ENCODE measurements around the gene PRR14. TPM values are rescaled to one million over a fixed set of nuclear protein-coding genes. Genes with fewer than 3 reads are reported as not detected.

PRR14 gene
- total RNA-seq, 4 donors from 2014 or later: 21.7 to 49.2 (median 41.8) TPM

DNA sequence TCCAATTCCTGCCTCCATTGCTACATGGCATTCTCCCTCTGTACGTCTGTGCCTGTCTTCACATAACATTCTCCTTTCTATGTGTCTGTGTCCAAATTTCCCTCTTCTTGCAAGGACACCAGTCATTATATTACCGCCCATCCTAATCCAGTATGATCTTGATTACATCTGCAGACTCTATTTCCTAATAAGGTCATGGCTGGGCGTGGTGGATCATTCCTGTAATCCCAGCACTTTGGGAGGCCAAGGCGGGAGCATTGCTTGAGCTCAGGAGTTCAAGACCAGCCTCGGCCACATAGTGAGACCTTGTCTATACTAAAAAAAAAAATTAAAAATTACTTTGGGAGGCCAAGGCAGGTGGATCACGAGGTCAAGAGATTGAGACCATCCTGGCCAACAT, 5.0 kb upstream of the PRR14 start:
- Histone ChIP-seq H3K27me3 (no peaks in the 10 kb centered on the region), H3K4me3 (no peak overlapping the region), H3K9me3 (no peaks in the 10 kb centered on the region), H3K27ac (no peak overlapping the region), H3K36me3 (no peaks in the 10 kb centered on the region), H3K4me1 (peaks cover 0 to 8% (median 0%) of the 10 kb centered on the region in 3 donors)
- no peak for ATAC-seq
- TF ChIP-seq EP300 (IDR thresholded peaks at IDR 0.05) (no peak), POLR2AphosphoS5 (IDR thresholded peaks at IDR 0.05) (no peak)
- TF ChIP-seq, protein P1, sequence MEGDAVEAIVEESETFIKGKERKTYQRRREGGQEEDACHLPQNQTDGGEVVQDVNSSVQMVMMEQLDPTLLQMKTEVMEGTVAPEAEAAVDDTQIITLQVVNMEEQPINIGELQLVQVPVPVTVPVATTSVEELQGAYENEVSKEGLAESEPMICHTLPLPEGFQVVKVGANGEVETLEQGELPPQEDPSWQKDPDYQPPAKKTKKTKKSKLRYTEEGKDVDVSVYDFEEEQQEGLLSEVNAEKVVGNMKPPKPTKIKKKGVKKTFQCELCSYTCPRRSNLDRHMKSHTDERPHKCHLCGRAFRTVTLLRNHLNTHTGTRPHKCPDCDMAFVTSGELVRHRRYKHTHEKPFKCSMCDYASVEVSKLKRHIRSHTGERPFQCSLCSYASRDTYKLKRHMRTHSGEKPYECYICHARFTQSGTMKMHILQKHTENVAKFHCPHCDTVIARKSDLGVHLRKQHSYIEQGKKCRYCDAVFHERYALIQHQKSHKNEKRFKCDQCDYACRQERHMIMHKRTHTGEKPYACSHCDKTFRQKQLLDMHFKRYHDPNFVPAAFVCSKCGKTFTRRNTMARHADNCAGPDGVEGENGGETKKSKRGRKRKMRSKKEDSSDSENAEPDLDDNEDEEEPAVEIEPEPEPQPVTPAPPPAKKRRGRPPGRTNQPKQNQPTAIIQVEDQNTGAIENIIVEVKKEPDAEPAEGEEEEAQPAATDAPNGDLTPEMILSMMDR (IDR thresholded peaks at IDR 0.05): no peak
- WGBS, 2 donors (ENCODE audit: low coverage in 1 of 2): 33 to 48% methylated on average over 2 to 3 of the region's 6 CpGs

DNA sequence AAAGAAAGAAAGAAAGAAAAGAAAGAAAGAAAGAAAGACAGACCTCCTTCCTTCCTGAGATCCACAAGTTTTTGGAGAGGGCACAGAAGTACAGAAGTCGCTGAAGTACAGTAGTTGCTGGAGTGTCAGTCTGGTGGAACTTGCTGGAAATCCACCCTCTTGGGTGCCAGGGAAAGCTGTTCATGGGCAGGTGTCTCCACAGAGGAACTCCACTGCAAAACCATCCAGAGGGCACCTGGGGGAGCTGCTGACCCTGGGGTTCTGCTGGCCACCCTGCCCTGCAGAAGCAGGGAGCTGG, 3.5 kb upstream of the PRR14 start:
- Histone ChIP-seq H3K27me3 (no peaks in the 10 kb centered on the region), H3K9me3 (no peaks in the 10 kb centered on the region), H3K4me3 (no peak overlapping the region), H3K36me3 (peaks cover 0 to under 1% of the 10 kb centered on the region in 2 donors), H3K4me1 (peaks cover 0 to 15% (median 4%) of the 10 kb centered on the region in 3 donors), H3K27ac (no peak overlapping the region)
- TF ChIP-seq, protein P1 (IDR thresholded peaks at IDR 0.05): no peak
- TF ChIP-seq POLR2A (IDR thresholded peaks at IDR 0.05) (no peak), EP300 (IDR thresholded peaks at IDR 0.05) (no peak), POLR2AphosphoS5 (IDR thresholded peaks at IDR 0.05) (no peak)
- 60 to 71% methylated on average over 1 of the region's 1 CpG for WGBS, 2 donors (ENCODE audit: low coverage in 1 of 2)
- ATAC-seq: no peak

DNA sequence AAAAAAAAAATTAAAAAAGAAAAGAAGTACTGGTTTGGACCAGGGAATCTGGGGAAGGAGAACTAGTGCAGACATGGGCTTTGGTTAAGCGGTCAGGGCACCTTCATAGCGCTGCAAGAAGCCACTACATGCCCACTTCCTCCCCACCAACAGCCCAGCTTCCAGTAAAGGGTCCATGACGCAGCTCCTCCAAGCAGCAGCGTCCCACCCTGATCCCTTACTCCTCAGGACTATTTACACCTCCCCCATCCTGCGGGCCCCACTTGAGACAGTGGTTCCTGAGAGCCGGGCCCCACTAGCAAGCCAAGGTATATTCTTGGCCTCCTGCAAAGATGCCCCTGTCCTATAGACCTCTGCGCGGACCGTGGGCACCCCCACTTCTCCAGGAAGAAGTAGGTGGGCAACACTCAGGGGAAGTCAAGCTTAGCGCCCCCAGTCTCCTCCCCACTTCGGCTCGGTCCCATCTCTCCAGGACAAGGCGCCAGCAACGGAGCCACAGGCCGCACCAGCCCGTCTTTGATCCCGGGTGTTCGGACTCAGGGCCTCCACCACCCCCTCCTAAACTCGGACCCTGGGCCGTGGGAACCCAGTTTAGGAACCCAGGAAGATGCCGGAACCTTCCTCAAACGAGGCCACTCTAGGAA, 913 bp upstream of the PRR14 start:
- ATAC-seq: no peak
- Histone ChIP-seq H3K9me3 (no peaks in the 10 kb centered on the region), H3K27me3 (no peaks in the 10 kb centered on the region), H3K4me3 (peak overlapping the region; percentile 39 to 67), H3K27ac (peak overlapping the region; percentile 76 to 99 (median 96)), H3K36me3 (peaks cover 0 to 27% of the 10 kb centered on the region in 2 donors), H3K4me1 (peaks cover 0 to 36% (median 11%) of the 10 kb centered on the region in 3 donors)
- 60 to 81% methylated on average over 2 to 4 of the region's 22 CpGs for WGBS, 2 donors (ENCODE audit: low coverage in 1 of 2)
- TF ChIP-seq POLR2AphosphoS5 (IDR thresholded peaks at IDR 0.05) (no peak), EP300 (IDR thresholded peaks at IDR 0.05) (no peak), POLR2A (IDR thresholded peaks at IDR 0.05) (no peak)
- TF ChIP-seq, protein P1 (IDR thresholded peaks at IDR 0.05): no peak

DNA sequence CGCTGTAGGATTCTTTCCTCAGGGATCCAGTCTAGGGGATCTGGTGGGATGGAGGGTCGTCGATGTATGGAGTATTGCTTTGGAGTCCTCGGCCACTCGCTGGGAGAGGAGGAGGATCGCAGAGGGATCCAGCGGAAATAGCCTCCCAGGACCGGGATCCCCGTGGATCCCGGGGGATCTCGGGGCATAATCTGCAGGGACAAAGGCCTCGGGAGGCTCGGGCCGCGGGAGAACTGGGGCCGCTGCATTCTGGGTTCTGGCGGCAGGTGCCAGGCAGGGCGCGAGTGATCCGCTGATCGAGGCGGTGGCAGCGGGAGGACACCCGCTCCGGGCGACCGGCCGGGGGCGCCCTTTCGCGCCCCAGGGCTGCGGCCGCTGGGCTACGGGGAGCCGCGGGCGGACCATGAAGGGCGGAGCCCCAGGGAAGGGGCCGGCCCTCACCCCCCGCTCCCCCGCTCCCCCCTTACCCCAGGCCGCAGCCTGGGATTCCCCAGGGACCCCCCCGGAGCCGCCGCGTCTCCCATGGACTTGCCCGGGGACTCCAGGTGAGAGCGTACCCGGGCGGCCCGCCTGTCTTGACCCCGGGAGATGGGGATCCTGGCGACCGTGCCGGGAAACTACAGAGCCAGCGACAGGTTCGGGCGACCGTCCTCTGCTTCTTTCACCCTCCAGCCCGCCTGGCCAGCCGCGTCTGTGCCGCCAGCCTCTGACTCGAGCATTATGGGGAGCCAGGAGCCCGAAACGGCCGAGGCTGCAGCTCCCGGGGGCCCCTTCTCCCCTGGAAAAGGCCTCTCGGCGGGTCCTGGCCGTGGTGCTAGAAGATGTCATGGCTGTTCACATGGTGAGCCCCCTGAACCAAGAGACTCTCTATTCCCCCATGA, 604 bp downstream of the PRR14 start:
- TF ChIP-seq POLR2AphosphoS5 (IDR thresholded peaks at IDR 0.05) (peak; percentile 19), POLR2A (IDR thresholded peaks at IDR 0.05) (peak; percentile 30 to 37), EP300 (IDR thresholded peaks at IDR 0.05) (no peak)
- TF ChIP-seq, protein P1 (IDR thresholded peaks at IDR 0.05): peak in 3 of 4 experiments; percentile 61 to 84 (median 64)
- peaks cover 0 to 36% (median 11%) of the 10 kb centered on the region in 3 donors for H3K4me1 ChIP-seq
- peak overlapping the region; percentile 93 to 99 (median 96) for H3K27ac ChIP-seq
- peak overlapping the region; percentile 67 to 77 for H3K4me3 ChIP-seq
- ATAC-seq: peak; percentile 62
- no peaks in the 10 kb centered on the region for H3K27me3 ChIP-seq
- H3K9me3 ChIP-seq: no peaks in the 10 kb centered on the region
- peaks cover 0 to 42% of the 10 kb centered on the region in 2 donors for H3K36me3 ChIP-seq
- 0% methylated on average over 15 of the region's 71 CpGs; no CpG with 5 or more reads in 1 of the 2 donors for WGBS, 2 donors (ENCODE audit: low coverage in 1 of 2)

All from gastroesophageal sphincter (tissue), 4 donors.